Hair follicular keratinocyte (primary cell): Measurements from ENCODE around the gene MEGF11. TPM values are rescaled to one million over a fixed set of nuclear protein-coding genes. Genes with fewer than 3 reads are reported as not detected.

Experiments used
- total RNA-seq: library from RNA; depleted of rRNA; stranded (reverse); fragments of >200 nt; gene quantifications from 2 replicates; pipeline ENCODE4 v1.2.3, GENCODE V29; 2015

Gene MEGF11
- total RNA-seq = not detected in 2 replicates

DNA sequence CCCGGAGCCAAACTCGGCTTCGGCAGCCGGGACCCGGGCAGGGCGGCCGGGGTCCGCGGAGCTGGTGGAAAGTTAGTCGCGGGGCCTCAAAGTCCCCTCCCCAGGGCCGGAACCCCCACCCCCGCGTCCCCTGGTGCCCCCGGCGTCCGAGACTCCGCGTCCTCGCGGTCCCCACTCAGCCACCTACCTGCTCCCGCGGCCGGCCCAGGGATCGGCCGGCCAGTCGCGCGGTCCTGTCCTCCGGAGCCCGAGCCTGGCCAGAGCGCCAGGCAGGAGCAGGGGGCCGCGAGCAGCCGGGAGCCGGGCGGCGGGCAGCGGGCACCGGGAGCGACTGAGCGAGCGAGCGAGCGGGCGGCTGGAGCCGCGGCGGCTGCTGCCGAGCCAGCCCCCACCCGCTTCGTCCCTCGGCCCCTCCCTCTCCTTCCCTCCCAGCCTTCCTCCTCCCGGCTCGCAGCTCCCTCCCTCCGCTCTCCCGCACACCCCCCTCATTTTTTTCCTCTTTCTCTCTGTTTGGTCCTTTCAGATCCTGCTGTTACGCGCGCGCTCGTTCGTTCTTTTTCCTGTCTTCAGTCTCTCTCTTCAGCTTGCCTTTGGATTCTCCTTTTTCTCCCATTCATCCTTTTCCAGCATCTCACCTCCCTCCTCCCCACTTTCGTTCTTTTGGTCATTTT, at the start of gene MEGF11:
TSS of gene MEGF11 (minus strand) at position 333 of the 671 bp plus-strand sequence. CDS start 125,347 bp downstream, outside the sequence.

DNA sequence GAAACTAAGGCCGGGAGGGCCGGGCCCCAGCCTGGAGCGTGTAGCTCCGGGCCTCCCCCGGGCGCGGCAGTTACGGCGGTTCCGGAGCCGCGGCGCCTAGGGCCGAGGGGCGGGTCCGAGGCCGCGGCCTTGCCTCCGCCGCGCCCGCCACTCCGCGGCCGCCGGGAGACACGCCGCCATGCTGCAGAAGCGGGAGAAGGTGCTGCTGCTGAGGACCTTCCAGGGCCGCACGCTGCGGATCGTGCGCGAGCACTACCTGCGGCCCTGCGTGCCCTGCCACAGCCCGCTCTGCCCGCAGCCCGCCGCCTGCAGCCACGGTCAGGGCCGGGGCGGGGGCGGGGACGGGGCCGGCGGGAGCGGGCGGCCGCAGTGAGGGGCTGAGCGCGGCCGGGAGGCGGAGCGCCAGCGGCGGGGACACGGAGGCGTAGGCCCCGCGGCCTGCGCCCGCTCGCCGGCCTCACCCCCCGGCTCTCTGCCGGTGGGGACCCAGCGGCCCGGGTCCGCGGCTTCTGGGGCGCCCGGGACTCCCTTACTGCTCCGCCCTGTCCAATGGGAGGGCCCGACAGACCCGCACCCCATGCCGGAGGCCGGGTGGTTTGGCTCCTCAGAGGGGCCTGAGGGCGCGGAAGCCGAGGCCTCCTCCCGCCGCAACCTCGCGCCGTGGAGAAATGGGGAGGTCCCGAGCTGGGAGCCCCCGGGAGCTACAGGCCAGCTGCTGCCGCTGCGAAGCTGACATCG, 40.0 kb upstream of the MEGF11 start, which contains the start of gene DIS3L:
TSS of gene DIS3L (plus strand) at position 150 of the 738 bp plus-strand sequence. CDS start at position 179, 29 bp downstream.

DNA sequence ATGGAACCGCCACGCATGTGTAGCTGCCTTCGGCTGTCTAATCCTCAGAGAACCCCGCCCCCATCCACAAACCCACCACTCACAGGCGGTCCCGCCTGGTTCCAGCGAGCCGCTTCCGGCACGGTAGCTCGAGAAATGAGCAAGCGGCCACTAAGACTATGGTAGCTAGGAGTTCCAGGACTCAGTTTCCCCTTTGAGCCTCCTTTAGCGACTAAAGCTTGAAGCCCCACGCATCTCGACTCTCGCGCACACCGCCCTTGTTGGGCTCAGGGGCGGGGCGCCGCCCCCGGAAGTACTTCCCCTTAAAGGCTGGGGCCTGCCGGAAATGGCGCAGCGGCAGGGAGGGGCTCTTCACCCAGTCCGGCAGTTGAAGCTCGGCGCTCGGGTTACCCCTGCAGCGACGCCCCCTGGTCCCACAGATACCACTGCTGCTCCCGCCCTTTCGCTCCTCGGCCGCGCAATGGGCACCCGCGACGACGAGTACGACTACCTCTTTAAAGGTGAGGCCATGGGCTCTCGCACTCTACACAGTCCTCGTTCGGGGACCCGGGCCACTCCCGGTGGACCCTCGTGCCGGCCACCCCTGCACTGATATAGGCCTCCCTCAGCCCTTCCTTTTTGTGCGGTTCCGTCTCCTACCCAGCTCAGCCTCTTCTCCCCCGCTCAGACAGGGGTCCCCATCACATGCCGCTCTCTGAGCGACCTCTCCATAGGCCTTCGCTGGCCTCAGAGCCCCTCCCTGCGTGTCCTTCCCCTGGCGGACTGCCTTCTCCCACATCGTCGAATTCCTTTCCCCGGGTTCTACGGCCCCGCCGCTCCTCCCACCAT, 384.2 kb downstream of the MEGF11 start, which contains the start of gene RAB11A:
TSS of gene RAB11A (plus strand) at position 366 of the 828 bp plus-strand sequence. CDS start at position 461, 95 bp downstream.

Other genes starting within 250 kb of the MEGF11 start
- gene DIS3L, start 39.8 kb upstream of the MEGF11 start, total RNA-seq = 8.0 and 26.2 TPM in 2 replicates
- 5.8 and 13.3 TPM in 2 replicates for gene TIPIN, start 102.9 kb upstream of the MEGF11 start, total RNA-seq
- gene MAP2K1, start 133.2 kb upstream of the MEGF11 start, total RNA-seq = 58.9 and 70.3 TPM in 2 replicates
- 14.8 and 23.0 TPM in 2 replicates for gene SNAPC5, start 244.0 kb upstream of the MEGF11 start, total RNA-seq